ENCODE results near the gene ANO6.

The ANO6 gene

DNA sequence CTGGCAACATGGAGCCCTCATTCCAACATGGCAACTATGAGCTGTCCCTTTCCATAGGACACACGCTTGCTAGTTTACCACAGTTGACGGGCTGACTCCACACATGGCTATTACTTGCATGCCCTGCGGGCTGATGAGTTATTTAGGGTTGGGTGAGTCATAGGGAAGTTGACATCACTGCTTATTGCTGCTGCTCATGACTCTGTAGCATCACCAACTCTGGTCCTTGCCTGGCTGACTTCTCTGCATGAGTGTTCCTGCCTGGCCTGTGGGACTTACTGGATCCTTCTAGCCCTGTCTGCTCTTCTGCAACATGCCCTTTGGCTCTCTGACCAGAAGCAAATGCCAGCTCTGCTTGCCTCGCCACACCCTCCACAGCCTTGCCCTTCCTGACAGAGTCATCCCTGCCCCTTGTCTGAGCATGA, 199.5 kb downstream of the ANO6 start:
- DNase-seq, result no peak

- DNase-seq, result no peak
These were observed 200.2 kb downstream of the ANO6 start for GRCh38 chr12:45416126-45416525.

DNA sequence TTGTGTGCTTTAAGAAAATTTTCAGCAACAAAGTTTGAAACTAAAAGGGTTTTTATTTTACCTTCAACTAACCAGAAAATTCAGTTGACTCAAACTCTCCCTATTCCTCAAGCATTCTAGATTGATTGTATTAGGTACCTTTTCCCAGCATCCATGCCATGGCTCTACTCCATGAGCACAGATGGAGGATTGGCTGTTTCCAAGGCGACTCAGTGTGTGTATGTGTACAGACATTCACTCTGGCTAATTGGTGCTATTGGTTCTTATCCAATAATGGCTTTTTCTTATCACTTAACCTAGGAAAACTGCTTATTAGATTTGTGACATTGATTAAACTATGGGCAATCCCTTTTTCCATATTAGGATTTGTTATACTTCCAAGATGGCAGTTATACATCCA, 202.6 kb downstream of the ANO6 start:
- DNase-seq, result no peak

DNA sequence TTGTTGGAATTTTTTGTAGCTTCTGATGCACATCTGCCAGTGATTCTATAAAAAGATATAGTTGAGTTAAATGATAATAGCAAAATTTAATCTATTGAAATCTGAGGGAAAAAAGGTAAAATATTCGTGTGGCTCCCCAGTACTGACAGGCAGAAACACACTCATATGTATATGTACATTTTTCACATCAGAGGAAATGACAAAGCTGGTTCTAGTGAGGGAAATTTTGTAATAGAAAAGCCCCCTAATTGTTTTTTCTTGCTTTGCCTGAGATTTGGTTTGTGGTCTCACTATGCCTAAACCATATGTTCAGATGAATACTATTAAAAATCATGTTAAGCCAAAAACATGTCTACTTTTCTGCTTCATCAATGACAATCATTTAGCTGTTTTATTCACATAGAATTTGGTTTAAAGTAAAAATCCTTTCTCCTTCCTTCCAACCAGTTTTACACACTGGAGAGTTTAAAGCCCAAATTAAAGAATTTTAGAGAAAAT, 203.5 kb downstream of the ANO6 start:
- DNase-seq, result no peak

DNA sequence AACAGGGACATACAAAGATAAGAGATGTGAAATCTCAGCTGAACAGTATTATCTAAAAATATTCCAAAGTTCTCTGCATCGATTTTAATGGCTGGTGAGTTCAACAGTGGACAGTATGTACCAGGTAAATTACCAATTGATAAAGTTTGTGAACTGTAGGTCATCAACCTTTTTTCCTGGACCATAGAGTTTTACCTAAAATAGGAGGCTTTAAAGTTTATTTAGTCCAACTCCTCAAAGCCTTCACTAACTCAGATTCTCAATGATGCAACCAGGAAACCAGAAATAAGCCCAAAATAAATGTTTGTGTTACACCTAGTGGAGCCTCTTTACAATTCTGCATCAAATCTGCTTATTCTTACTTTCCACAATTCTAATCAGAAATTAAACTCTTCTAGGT, 205.8 kb downstream of the ANO6 start:
- no peak for DNase-seq

GRCh38 chr12:45423931-45424330, 208.0 kb downstream of the ANO6 start:
- no peak for DNase-seq

DNA sequence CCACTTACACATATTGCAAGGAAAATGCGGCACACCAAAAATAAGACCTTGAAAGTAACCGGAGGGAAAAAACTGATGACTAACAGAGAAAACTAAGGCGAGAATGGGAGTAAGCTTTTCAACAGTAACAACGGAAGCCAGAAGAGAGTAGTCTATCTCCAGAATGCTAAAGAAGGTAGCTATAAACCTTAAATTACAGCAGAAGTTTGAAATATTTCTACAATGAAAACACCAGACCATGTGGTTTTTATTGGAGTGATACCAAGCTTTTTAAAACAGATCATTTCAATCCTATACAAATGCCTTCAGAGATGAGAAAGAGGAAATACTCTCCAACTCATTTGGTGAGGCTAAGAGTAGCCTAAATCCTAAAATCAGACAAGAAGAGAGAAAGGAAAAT, 209.5 kb downstream of the ANO6 start:
- DNase-seq, result no peak

- DNase-seq, result no peak
These were observed 210.4 kb downstream of the ANO6 start for GRCh38 chr12:45426294-45426693.

DNA sequence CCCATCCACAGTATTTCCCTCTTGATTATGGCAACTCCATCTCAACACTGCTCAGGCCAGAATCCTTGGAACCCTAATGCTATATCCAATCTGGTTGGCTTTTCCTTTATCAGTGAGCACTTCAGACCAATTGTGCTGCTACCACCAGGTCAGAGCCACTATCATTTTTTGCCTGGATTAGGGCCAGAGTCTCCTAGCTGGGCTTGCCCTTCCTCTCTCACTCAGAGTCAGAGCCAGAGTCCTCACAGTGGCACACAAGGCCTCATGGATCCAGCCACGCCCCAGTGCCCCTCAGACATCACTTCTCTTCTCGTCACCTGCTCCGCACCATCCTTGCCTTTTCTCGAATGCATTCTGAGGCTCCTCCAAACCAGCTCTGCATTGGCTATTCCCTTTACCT, 211.1 kb downstream of the ANO6 start:
- no peak for DNase-seq

- DNase-seq, result no peak
These were observed 213.9 kb downstream of the ANO6 start for GRCh38 chr12:45429831-45430230.

DNA sequence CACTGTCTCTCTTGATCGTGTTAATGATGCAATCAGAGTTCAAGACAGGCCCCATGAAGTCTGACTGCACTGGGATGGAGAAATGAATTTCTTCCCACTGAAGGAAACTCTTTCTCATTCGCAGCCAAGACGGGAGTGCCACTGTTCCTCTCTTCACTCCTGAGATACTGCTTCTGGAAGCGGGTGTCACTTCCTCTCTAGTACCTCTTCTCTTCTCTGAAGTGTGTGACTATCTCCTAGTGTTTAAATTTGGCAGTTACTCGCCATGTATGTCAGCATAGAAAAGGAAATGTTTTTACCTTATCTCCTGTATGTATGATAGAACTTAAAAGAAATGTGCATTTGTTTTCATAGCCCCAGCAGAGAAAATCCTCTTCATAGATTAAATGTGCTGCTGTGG, 215.2 kb downstream of the ANO6 start:
- DNase-seq, result no peak

- DNase-seq, result no peak
These were observed 216.8 kb downstream of the ANO6 start for GRCh38 chr12:45432710-45433109.

DNA sequence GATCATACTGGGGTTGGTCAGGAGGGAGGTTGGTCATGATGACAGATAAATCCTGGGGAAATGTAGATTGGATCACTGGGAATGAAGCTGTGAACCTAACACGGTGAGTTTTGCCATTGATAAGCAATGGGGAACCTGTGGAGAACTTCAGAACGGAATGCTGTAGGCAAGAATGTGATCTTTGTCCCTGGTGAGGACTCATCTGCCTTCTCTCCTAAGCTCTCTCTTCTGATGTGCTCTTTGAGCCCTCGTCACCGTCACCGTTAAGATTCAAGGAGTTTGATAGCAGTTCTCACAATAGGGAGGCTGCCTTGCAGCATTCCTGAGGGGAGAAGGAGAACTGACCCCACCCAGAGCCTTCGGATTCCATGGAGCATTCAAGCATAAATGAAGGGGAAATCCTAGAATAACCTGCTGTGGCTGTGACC, 217.6 kb downstream of the ANO6 start:
- DNase-seq, result no peak

DNA sequence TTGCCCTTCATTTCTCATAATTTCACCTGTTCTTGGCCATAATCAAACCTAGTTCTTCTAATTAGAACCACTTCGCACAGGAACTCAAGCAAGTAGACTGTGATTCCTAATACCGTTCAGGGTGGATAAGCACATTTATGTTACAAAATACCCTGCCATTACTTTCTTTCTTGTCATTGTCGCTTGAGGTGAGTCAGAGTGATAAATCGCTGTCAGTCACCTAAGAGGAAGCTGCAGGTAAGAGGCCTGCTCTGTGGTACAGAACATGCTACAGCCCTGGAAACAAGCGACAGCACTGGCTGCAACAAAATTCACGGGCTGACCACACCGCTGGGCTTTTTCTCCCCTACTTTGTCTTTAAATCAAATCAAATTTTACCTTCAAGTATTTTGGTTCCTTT, 218.2 kb downstream of the ANO6 start:
- no peak for DNase-seq

GRCh38 chr12:45435945-45436710, 220.2 kb downstream of the ANO6 start:
- no peak for DNase-seq

- no peak for DNase-seq
These were observed 223.1 kb downstream of the ANO6 start for GRCh38 chr12:45439039-45439438.

- DNase-seq, result no peak
These were observed 230.1 kb downstream of the ANO6 start for GRCh38 chr12:45446013-45446412.

- DNase-seq, result no peak
These were observed 242.3 kb downstream of the ANO6 start for GRCh38 chr12:45458238-45458637.

DNA sequence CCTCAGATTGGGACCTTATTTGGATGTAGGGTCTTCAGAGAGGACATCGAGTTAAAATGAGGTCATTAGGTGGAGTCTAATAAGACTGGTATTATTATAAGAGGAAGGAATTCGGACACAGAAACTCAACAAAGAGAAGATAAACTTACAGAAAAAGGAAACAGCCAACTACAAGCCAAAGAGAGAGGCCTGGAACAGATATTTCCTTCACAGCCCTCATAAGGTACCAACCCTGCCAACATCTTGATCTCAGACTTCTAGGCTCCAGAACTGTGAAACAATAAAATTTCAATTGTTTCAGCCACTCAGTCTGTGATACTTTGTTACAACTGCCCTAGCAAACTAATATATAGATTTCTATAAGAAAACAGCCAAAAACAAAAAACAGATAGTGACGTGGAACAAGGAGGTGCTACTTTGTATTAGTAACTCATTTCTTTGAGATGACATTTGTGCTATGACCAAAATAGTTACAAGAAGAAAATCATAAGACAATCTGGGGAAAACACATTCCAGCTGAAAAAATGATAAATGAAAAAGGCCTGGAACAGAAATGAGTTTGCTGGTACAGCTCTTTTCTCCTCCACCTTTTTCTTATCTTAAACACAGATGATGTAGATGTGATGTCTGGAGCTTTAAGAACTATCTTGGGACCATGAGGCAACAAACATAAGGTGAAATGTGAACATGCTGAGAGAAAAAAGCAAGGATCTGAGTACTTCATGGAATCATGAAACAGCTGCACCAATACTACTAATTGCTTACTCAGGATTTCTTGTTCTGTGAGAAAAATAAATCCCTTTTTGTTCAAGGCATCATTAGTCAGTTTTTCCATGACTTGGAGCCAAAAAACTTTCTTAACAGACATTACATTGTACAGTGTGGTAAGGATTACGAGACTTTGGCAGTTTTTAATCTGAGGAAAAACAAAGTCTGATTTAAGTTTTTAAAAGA, 243.2 kb downstream of the ANO6 start:
- no peak for DNase-seq

GRCh38 chr12:45462506-45462905, 246.6 kb downstream of the ANO6 start:
- no peak for DNase-seq

GRCh38 chr12:45464699-45465098, 248.8 kb downstream of the ANO6 start:
- no peak for DNase-seq

GRCh38 chr12:45468751-45469615, 253.1 kb downstream of the ANO6 start:
- DNase-seq, result no peak

GRCh38 chr12:45469902-45470301, 254.0 kb downstream of the ANO6 start:
- DNase-seq, result no peak
